ENCODE results near the gene PDSS2.

PDSS2 gene

GRCh38 chr6:107409942-107410341 is 49.4 kb downstream of the PDSS2 start:
- H3K36me3 Mint-ChIP-seq = no peaks in the 10 kb centered on the region
- H3K9me3 Mint-ChIP-seq = peaks cover 4% of the 10 kb centered on the region
- no peak overlapping the region for H3K27ac Mint-ChIP-seq
- H3K4me1 Mint-ChIP-seq = no peaks in the 10 kb centered on the region
- no peak overlapping the region for H3K4me3 Mint-ChIP-seq
- no peak for DNase-seq (ENCODE audit: low spot score in 2 of 2)
- ATAC-seq = no peak

- Mint-ChIP-seq H3K27ac (no peak overlapping the region), H3K9me3 (peaks cover 14% of the 10 kb centered on the region), H3K4me3 (no peak overlapping the region), H3K4me1 (no peaks in the 10 kb centered on the region), H3K36me3 (no peaks in the 10 kb centered on the region)
- DNase-seq (ENCODE audit: low spot score in 2 of 2) (no peak), ATAC-seq (no peak)
These were observed 50.6 kb downstream of the PDSS2 start for GRCh38 chr6:107408714-107409113.

- no peak overlapping the region for H3K4me3 Mint-ChIP-seq
- no peak for DNase-seq (ENCODE audit: low spot score in 2 of 2)
- peaks cover 5% of the 10 kb centered on the region for H3K4me1 Mint-ChIP-seq
- no peak for ATAC-seq
- H3K36me3 Mint-ChIP-seq = no peaks in the 10 kb centered on the region
- no peak overlapping the region for H3K27ac Mint-ChIP-seq
- peaks cover 20% of the 10 kb centered on the region for H3K9me3 Mint-ChIP-seq
These were observed 54.4 kb downstream of the PDSS2 start for GRCh38 chr6:107405002-107405401.

- Mint-ChIP-seq H3K36me3 (no peaks in the 10 kb centered on the region), H3K4me1 (peaks cover 7% of the 10 kb centered on the region), H3K27ac (no peak overlapping the region), H3K4me3 (no peak overlapping the region), H3K9me3 (peaks cover 20% of the 10 kb centered on the region)
- DNase-seq (ENCODE audit: low spot score in 2 of 2) = no peak
- no peak for ATAC-seq
These were observed 56.8 kb downstream of the PDSS2 start for GRCh38 chr6:107402533-107402932.

- no peak for DNase-seq (ENCODE audit: low spot score in 2 of 2)
- Mint-ChIP-seq H3K4me3 (no peak overlapping the region), H3K27ac (no peak overlapping the region), H3K36me3 (no peaks in the 10 kb centered on the region), H3K9me3 (peaks cover 20% of the 10 kb centered on the region), H3K4me1 (peaks cover 7% of the 10 kb centered on the region)
- ATAC-seq = no peak
These were observed 57.8 kb downstream of the PDSS2 start for GRCh38 chr6:107401573-107401972.

GRCh38 chr6:107400616-107401147 is 58.7 kb downstream of the PDSS2 start:
- no peak for ATAC-seq
- DNase-seq (ENCODE audit: low spot score in 2 of 2) = no peak
- peaks cover 21% of the 10 kb centered on the region for H3K9me3 Mint-ChIP-seq
- H3K36me3 Mint-ChIP-seq = no peaks in the 10 kb centered on the region
- no peak overlapping the region for H3K27ac Mint-ChIP-seq
- H3K4me3 Mint-ChIP-seq = no peak overlapping the region
- peaks cover 7% of the 10 kb centered on the region for H3K4me1 Mint-ChIP-seq

GRCh38 chr6:107399935-107400334 is 59.4 kb downstream of the PDSS2 start:
- no peak overlapping the region for H3K27ac Mint-ChIP-seq
- no peak for DNase-seq (ENCODE audit: low spot score in 2 of 2)
- H3K9me3 Mint-ChIP-seq = peaks cover 24% of the 10 kb centered on the region
- peaks cover 7% of the 10 kb centered on the region for H3K4me1 Mint-ChIP-seq
- no peaks in the 10 kb centered on the region for H3K36me3 Mint-ChIP-seq
- ATAC-seq = no peak
- H3K4me3 Mint-ChIP-seq = no peak overlapping the region

- ATAC-seq (no peak), DNase-seq (ENCODE audit: low spot score in 2 of 2) (no peak)
- Mint-ChIP-seq H3K9me3 (peaks cover 28% of the 10 kb centered on the region), H3K4me3 (no peak overlapping the region), H3K4me1 (peaks cover 7% of the 10 kb centered on the region), H3K36me3 (no peaks in the 10 kb centered on the region), H3K27ac (no peak overlapping the region)
These were observed 61.4 kb downstream of the PDSS2 start for GRCh38 chr6:107398001-107398400.

- no peaks in the 10 kb centered on the region for H3K36me3 Mint-ChIP-seq
- no peak for ATAC-seq
- no peak overlapping the region for H3K27ac Mint-ChIP-seq
- H3K9me3 Mint-ChIP-seq = peaks cover 28% of the 10 kb centered on the region
- peaks cover 7% of the 10 kb centered on the region for H3K4me1 Mint-ChIP-seq
- DNase-seq (ENCODE audit: low spot score in 2 of 2) = no peak
- no peak overlapping the region for H3K4me3 Mint-ChIP-seq
These were observed 63.2 kb downstream of the PDSS2 start for GRCh38 chr6:107396211-107396610.

GRCh38 chr6:107392069-107392468 is 67.3 kb downstream of the PDSS2 start:
- Mint-ChIP-seq H3K36me3 (no peaks in the 10 kb centered on the region), H3K4me1 (no peaks in the 10 kb centered on the region), H3K9me3 (peaks cover 26% of the 10 kb centered on the region), H3K4me3 (no peak overlapping the region), H3K27ac (no peak overlapping the region)
- DNase-seq (ENCODE audit: low spot score in 2 of 2) (no peak), ATAC-seq (no peak)

- no peaks in the 10 kb centered on the region for H3K4me1 Mint-ChIP-seq
- no peak overlapping the region for H3K4me3 Mint-ChIP-seq
- no peak overlapping the region for H3K27ac Mint-ChIP-seq
- no peak for ATAC-seq
- H3K9me3 Mint-ChIP-seq = peaks cover 26% of the 10 kb centered on the region
- H3K36me3 Mint-ChIP-seq = no peaks in the 10 kb centered on the region
- DNase-seq (ENCODE audit: low spot score in 2 of 2) = no peak
These were observed 68.5 kb downstream of the PDSS2 start for GRCh38 chr6:107390685-107391435.

- Mint-ChIP-seq H3K4me3 (no peak overlapping the region), H3K27ac (peak overlapping the region; percentile 29), H3K36me3 (no peaks in the 10 kb centered on the region), H3K9me3 (peaks cover 19% of the 10 kb centered on the region), H3K4me1 (no peaks in the 10 kb centered on the region)
- no peak for DNase-seq (ENCODE audit: low spot score in 2 of 2)
- ATAC-seq = peak; percentile 72
These were observed 69.3 kb downstream of the PDSS2 start for GRCh38 chr6:107390056-107390455.

- Mint-ChIP-seq H3K4me1 (no peaks in the 10 kb centered on the region), H3K36me3 (no peaks in the 10 kb centered on the region), H3K4me3 (no peak overlapping the region), H3K27ac (no peak overlapping the region), H3K9me3 (peaks cover 2% of the 10 kb centered on the region)
- ATAC-seq = no peak
- no peak for DNase-seq (ENCODE audit: low spot score in 2 of 2)
These were observed 72.5 kb downstream of the PDSS2 start for GRCh38 chr6:107386904-107387303.

- Mint-ChIP-seq H3K9me3 (peaks cover 2% of the 10 kb centered on the region), H3K4me3 (no peak overlapping the region), H3K4me1 (no peaks in the 10 kb centered on the region), H3K27ac (no peak overlapping the region), H3K36me3 (no peaks in the 10 kb centered on the region)
- no peak for DNase-seq (ENCODE audit: low spot score in 2 of 2)
- no peak for ATAC-seq
These were observed 73.0 kb downstream of the PDSS2 start for GRCh38 chr6:107386340-107386739.

GRCh38 chr6:107383705-107384104 is 75.7 kb downstream of the PDSS2 start:
- Mint-ChIP-seq H3K4me3 (no peak overlapping the region), H3K9me3 (peaks cover 5% of the 10 kb centered on the region), H3K27ac (no peak overlapping the region), H3K4me1 (no peaks in the 10 kb centered on the region), H3K36me3 (no peaks in the 10 kb centered on the region)
- DNase-seq (ENCODE audit: low spot score in 2 of 2) (no peak), ATAC-seq (no peak)

- Mint-ChIP-seq H3K36me3 (no peaks in the 10 kb centered on the region), H3K27ac (no peak overlapping the region), H3K4me3 (no peak overlapping the region), H3K9me3 (peaks cover under 1% of the 10 kb centered on the region), H3K4me1 (no peaks in the 10 kb centered on the region)
- DNase-seq (ENCODE audit: low spot score in 2 of 2) (no peak), ATAC-seq (no peak)
These were observed 85.1 kb downstream of the PDSS2 start for GRCh38 chr6:107374264-107374663.
